Posterior vena cava (tissue), 2 donors: Measurements from ENCODE around the gene ADAMTS4. TPM values are rescaled to one million over a fixed set of nuclear protein-coding genes. Genes with fewer than 3 reads are reported as not detected.

Experiments
- DNase-seq: peaks from one replicate; pipeline ENCODE4 v3.0.0-alpha.2; 2020; ENCODE audit warnings: low spot score
- intact Hi-C, 2 donors: fragments of 100-400 bp; cut with DNase I; formaldehyde crosslinking; loops; one replicate each; pipeline versions ENCODE4 v1.14.1 to v1.14.2; 2022 to 2023
- total RNA-seq, 2 donors: library from RNA; stranded (reverse); fragmentation: NEBNext Ultra II Directional; extraction: Animal tissue kit (Norgen Biotek cat#: 25700); gene quantifications; one replicate each; pipeline ENCODE4 v1.2.1, GENCODE V29; 2021
- donor health status: DM: yes; HTN: yes; CAD: no.
- donor health status: DM: yes; HTN: yes; CAD: no.

ADAMTS4 gene
- total RNA-seq, 2 donors from 2014 or later: 28.0 to 125 TPM

- peak; percentile 31 for DNase-seq
- intact Hi-C loops: no loop called here
Measured at GRCh38 chr1:161182214-161182613, 16.6 kb downstream of the ADAMTS4 start.

DNA sequence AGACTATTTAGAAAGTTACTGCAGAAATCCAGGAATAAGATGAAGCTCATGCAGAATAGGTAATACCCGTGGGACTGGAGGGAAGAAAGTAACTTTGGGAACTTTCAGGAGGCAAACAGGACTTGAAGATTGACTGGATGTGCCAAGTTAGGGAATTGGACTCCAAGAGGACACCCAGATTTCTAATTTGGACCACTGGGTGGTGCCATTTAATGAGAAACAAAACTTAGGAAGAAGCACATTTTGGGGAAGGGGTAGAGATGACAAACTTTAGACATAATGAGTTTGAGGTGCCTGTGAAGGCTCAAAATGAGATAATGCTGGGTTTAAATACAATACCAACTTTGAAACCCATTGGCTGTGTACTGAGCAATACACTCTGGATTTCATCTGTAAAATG, 18.2 kb downstream of the ADAMTS4 start:
- DNase-seq: no peak
- intact Hi-C loops: no loop called here

GRCh38 chr1:161179698-161180097, 19.2 kb downstream of the ADAMTS4 start:
- intact Hi-C loops: no loop called here

DNA sequence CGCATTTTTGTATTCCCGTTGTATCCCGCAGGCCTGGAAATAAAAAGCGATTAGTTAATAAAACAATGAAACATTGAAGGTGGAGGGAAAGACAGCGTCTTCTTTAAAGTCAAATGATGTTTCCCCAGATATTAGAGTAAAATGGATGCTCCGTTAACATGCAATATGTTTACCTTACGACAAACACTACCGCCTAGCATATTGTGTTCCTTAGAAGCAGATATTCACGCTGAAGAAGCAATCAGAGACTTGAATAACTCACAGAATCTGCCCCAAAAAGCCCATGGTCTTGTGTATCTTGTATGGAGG, 21.0 kb downstream of the ADAMTS4 start:
- DNase-seq: no peak
- intact Hi-C loops: no loop called here

More at GRCh38 chr1:161179698-161180097, 19.2 kb downstream of the ADAMTS4 start:
- no peak for DNase-seq

DNA sequence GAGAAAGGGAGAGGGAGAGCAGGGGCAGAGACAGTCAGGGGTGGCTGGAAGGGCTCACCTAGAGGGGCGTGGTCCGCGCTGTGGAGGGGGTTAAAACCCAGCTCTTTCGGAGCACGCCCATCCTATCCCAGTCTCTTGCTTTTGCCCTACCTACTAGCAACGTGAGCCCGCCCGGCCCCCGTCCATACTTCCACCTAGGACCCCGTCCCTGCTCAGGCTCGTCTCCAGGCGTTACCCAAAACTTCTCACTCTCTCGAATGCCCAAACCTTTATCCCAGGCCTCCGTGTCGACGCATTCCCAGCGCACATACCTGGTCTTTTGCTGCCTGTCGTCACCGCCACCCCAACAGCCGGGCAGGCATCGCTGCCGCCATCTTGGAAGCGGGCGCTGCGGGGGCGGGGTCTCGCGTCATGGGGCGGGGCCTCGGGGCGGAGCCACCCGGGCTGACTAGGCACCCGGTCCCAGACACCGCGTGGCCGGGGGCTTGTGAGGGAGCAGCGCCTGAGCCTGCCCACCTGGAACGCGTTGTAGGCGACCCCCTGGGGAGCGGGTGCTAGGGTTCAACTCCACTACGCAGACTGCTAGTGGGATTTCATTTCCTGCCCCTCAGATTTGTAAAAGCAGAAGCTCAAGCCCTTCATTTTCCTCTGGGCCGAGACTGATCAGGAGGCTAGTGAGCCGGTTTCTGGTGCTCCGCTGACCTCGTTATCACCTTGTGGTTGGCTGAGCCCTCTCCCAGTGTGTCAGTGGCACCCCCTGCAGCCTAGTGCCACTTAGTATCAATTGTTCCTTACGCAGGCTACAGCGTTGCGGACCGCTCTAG, 21.5 kb downstream of the ADAMTS4 start, which contains the start of gene B4GALT3:
B4GALT3 (minus strand) TSS at position 396 of the 824 bp plus-strand sequence. CDS start 1,447 bp downstream, outside the sequence.
- intact Hi-C loops: no loop called here
- peak; percentile 96 for DNase-seq

DNA sequence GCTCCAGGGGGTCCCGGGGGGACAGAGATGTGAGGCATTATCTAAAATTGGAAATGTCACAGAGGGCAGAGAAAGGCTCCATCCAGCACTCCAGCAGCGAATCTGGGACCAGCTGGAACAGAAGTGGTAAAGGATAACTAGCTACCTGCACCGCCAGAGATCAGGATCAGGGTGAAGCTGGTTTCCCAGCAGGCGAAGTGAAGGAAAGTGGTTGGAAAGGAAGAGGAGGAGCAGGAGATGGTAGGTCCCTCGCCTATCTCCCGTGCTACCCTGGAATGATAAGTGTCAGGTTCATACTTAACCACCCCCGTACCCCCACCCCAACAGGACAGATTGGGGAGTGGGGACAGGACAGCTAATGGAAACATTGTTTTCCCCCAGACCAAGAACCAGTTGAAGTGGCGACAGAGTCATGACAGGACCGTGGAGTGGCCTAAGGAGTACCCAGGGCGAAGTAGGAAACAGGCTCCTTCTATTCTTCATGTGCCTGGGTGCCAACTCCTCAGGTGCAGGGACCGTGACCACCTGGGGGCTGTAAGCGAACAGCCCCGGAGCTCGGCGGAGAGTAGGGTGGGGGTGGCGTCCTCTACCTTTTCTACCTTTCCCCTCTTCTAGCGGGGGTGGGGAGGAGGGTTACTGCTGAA, 22.3 kb downstream of the ADAMTS4 start:
- peak; percentile 54 for DNase-seq
- intact Hi-C loops: no loop called here

GRCh38 chr1:161175771-161176453, 22.9 kb downstream of the ADAMTS4 start:
- intact Hi-C loops: loop anchor here in 1 of 2 donors (1.0 kb wide), 1 partner anchor 28 kb away; no protein-coding TSS in a partner anchor
- peak; percentile 73 for DNase-seq

DNA sequence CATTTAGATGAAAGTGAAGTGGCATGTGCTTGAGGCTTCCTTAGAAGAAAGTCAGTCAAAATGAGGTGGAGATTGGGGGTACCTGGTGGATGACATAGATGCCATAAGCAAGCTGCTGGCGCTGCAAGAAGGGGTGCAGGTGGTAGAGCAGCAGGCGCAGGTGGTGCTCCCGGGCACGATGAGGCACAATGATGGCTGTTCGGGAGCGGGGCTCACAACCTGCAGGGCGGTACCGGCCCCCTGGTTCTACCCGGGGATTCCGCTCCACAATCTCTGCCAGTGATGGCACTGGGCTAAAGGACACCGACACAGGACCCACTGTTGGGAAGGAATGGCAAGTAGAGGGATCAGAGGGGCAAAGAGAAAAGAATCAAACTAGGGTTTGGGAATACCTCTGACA, 23.9 kb downstream of the ADAMTS4 start:
- intact Hi-C loops: loop anchor here in 1 of 2 donors (1.0 kb wide), 1 partner anchor 27 kb away; no protein-coding TSS in a partner anchor
- DNase-seq: peak; percentile 75

GRCh38 chr1:161173711-161174110, 25.1 kb downstream of the ADAMTS4 start:
- intact Hi-C loops: no loop called here

GRCh38 chr1:161172776-161173376, 26.0 kb downstream of the ADAMTS4 start:
- intact Hi-C loops: no loop called here
- peak; percentile 82 for DNase-seq

More at GRCh38 chr1:161173711-161174110, 25.1 kb downstream of the ADAMTS4 start:
- peak; percentile 65 for DNase-seq

DNA sequence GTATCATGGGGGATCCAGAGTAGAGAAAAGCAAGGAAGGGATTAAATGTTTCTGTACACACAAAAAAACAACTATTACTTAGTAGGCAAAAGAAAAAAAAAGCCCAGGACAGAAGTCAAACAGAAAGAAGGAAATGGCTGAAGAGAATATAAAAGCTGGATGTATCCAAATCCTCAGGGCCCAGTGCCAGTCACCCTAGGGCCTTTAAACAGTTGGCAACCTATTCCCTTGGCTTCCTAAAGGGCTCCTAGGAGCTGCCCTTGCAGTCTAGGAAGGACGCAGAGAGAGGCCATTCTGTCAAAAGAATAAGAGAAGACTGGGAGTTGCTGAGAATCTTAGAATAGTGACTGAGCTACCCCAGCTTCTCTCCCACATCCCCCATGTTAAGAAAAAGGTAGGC, 26.5 kb downstream of the ADAMTS4 start:
- intact Hi-C loops: no loop called here
- no peak for DNase-seq

GRCh38 chr1:161171696-161172095, 27.2 kb downstream of the ADAMTS4 start:
- DNase-seq: peak; percentile 65
- intact Hi-C loops: no loop called here

GRCh38 chr1:161171191-161171590, 27.7 kb downstream of the ADAMTS4 start:
- DNase-seq: no peak
- intact Hi-C loops: no loop called here

DNA sequence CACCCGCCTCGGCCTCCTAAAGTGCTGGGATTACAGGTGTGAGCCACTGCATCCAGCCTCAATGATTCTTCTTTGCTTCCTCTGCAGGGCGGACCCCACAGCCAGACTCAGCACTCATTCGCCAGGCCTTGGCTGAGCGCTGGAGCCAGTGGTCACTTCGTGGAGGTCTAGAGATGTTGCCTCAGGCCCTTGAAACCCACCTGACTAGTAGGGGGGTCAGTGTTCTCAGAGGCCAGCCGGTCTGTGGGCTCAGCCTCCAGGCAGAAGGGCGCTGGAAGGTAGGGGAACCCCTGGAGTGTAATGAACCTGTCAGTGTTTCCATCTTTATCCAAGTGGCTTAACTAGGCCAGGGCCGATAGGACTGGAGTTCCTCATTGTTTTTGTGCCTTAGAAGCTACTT, 29.9 kb downstream of the ADAMTS4 start:
- intact Hi-C loops: no loop called here
- DNase-seq: peak; percentile 70

DNA sequence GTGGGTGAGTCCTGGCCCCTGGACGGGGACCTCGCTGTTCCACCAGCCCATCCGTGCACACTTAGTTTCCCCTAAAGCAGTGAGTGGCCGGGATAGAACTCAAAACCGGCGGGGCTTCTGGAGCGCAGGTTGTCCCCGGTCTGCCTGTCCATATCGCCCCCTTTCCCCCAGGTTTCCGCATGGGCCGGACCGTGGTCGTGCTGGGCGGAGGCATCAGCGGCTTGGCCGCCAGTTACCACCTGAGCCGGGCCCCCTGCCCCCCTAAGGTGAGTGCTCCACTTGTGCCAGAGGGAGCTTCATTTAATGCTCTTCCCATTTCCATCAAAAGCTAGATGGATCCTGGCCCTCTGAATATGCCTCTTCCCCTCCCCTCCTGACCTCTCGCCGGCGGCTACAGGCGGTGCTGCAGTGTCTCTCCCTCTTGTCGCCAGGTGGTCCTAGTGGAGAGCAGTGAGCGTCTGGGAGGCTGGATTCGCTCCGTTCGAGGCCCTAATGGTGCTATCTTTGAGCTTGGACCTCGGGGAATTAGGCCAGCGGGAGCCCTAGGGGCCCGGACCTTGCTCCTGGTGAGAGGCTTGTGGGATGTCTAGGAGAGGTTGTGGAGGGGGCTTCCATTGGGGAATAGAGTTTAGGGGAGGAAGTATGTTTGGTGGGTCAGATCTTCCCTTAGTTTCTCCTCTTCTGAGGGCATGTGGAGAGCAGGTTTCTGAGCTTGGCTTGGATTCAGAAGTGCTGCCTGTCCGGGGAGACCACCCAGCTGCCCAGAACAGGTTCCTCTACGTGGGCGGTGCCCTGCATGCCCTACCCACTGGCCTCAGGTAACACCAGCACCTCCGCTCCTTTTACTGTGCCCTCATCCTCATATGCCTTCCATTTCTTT, 31.9 kb downstream of the ADAMTS4 start:
- intact Hi-C loops: no loop called here
- DNase-seq: peak; percentile 78

DNA sequence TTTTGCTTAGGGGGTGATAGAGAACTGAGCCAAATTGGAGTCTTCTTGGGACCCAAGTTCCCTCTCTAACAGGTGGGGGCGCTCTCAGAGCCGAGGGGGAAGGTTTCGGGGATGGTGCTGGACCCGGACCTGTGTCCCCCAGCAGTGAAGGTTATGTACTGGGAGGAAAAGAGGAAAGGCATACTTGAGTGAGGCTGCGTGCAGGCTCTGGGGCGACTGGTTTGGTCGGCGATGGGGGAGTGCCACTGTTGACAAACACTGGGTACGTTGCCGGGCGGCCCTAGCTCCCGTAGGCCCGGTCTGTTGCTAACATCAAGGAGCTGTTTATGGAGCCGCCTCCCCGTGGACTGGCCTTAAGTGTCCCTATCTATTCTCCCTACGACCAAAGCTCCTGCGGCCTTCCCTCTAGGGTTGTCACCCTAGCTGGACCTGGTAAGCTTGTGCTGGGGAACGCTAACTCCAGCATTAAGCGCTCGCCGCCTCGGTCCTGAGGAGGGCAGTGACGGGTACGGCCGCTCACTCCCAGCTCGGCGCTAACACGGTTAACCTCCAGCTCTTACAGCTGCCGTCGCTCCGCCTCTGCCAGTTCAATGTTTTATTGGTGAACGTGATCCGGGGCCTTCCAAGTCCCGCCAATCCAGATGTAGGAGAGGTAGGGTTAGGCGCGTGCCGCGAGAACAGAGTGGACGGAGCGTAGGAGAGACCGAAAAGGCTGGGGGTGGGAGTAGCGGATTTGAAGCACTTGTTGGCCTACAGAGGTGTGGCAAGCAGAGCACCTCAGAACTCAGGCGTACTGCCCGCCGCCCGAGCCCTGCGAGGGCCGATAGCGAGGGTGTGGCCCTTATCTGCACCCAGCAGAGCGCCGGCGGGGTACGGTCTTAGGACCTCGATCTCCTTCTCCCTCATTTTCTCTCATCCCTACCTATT, 32.8 kb downstream of the ADAMTS4 start, which contains the start of gene PPOX:
PPOX (plus strand) TSS at position 685 of the 927 bp plus-strand sequence. CDS start 422 bp downstream, outside the sequence.
- intact Hi-C loops: no loop called here
- DNase-seq: peak; percentile 99

- intact Hi-C loops: no loop called here
- DNase-seq: peak; percentile 51
Measured at GRCh38 chr1:161164901-161165610, 33.8 kb downstream of the ADAMTS4 start.
